Natural killer cell (primary cell): ENCODE data around the gene PIK3IP1. TPM values are rescaled to one million over a fixed set of nuclear protein-coding genes. Genes with fewer than 3 reads are reported as not detected.

Source experiments
- ATAC-seq, 3 donors: fragments of 150-1000 bp in 2 of 3; fragments of 200-7000 bp in 1 of 3; cut with Tn5 transposase; 1 replicate in 1 of 3; 2 replicates in 2 of 3; pipeline ENCODE4 v1.10.0; 2021; ENCODE audit warnings: mild to moderate bottlenecking in 2 of 3, moderate library complexity in 2 of 3
- DNase-seq, 2 donors: peaks; one replicate each; pipeline versions ENCODE4 v3.0.0 to v3.0.0-alpha.2; 2013 to 2021; ENCODE audit warnings: mixed read lengths in 1 of 2
- H3K27ac ChIP-seq: one replicate; pipeline ENCODE4 v1.5.1; 2013; ENCODE audit warnings: mild to moderate bottlenecking, low read length
- H3K27me3 ChIP-seq: one replicate; pipeline ENCODE4 v1.6.1; 2013; ENCODE audit warnings: low read length; ENCODE audit not compliant: control insufficient read depth, insufficient read depth
- H3K36me3 ChIP-seq: one replicate; pipeline ENCODE4 v1.6.1; 2013; ENCODE audit warnings: low read length; ENCODE audit not compliant: control insufficient read depth, insufficient read depth
- H3K4me1 ChIP-seq: one replicate; pipeline ENCODE4 v1.6.1; 2013; ENCODE audit warnings: low read length; ENCODE audit not compliant: control insufficient read depth, insufficient read depth
- H3K4me3 ChIP-seq: one replicate; pipeline ENCODE4 v1.5.1; 2013; ENCODE audit warnings: low read length
- H3K9me3 ChIP-seq: one replicate; pipeline ENCODE4 v1.6.1; 2013; ENCODE audit warnings: low read length; ENCODE audit not compliant: control insufficient read depth, insufficient read depth
- H3K27ac Mint-ChIP-seq, 2 donors: one replicate each; pipeline ENCODE4 v1.8.0; 2022; ENCODE audit warnings: mild to moderate bottlenecking in 2 of 2, mixed read lengths in 2 of 2, moderate library complexity in 1 of 2
- H3K27me3 Mint-ChIP-seq, 2 donors: one replicate each; pipeline ENCODE4 v1.8.0; 2022; ENCODE audit warnings: low read depth in 2 of 2, mixed read lengths in 2 of 2
- H3K36me3 Mint-ChIP-seq: one replicate; pipeline ENCODE4 v1.8.0; 2022; ENCODE audit warnings: mixed read lengths
- H3K4me1 Mint-ChIP-seq, 2 donors: one replicate each; pipeline ENCODE4 v1.8.0; 2022; ENCODE audit warnings: mixed read lengths in 2 of 2
- H3K4me3 Mint-ChIP-seq: one replicate; pipeline ENCODE4 v1.8.0; 2022; ENCODE audit warnings: mild to moderate bottlenecking, moderate library complexity, mixed read lengths
- H3K9me3 Mint-ChIP-seq, 2 donors: one replicate each; pipeline ENCODE4 v1.8.0; 2022; ENCODE audit warnings: mixed read lengths in 2 of 2
- WGBS: methylation state at CpG from one replicate; pipeline ENCODE4 v1.1.7; 2013; ENCODE audit warnings: missing lambda C conversion rate; ENCODE audit not compliant: insufficient coverage; 5-methylcytosine and 5-hydroxymethylcytosine counted together
- intact Hi-C: fragments of 100-400 bp; cut with micrococcal nuclease; formaldehyde crosslinking; loops from one replicate; pipeline ENCODE4 v1.14.2; 2022
- total RNA-seq, 4 donors: library from RNA; stranded (reverse); fragments of 120-200 nt in 1 of 4; gene quantifications; one replicate each; pipeline versions ENCODE4 v1.2.3 to v1.2.4, GENCODE V29; 2013 to 2022
- TF ChIP-seq, protein P1 (sequence below): fragments of 200-600 bp; IDR thresholded peaks from one replicate; pipeline ENCODE4 v1.8.0; 2022; ENCODE audit warnings: antibody characterized with exemption

Gene PIK3IP1
- total RNA-seq, 3 donors from 2014 or later (not counting 1 experiment from before 2014, with no cell fraction given): 132 to 180 (median 161) TPM

DNA sequence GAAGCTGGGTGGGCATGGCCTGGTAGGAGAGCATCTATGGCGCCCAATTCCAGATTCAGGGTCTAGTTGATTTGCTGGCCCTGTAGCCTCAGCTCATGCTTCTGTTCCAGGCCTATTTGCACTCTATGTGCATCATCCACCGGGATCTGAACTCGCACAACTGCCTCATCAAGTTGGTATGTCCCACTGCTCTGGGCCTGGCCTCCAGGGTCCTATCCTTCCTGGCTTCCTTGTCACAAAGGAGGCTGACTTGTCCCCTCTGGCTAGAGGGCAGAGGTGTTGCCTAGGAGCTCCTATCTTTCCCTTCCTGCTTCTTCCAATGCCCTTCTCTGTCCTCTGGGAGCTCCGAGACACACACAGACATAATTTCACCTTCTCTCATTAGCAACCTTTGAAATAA, 21.3 kb downstream of the PIK3IP1 start:
- WGBS: 99% methylated on average over 3 of the region's 4 CpGs
- Histone ChIP-seq H3K9me3 (no peaks in the 10 kb centered on the region), H3K36me3 (peaks cover 33% of the 10 kb centered on the region), H3K27me3 (no peaks in the 10 kb centered on the region), H3K4me1 (no peaks in the 10 kb centered on the region), H3K27ac (no peak overlapping the region), H3K4me3 (no peak overlapping the region)
- no peaks in the 10 kb centered on the region for H3K27me3 Mint-ChIP-seq
- H3K27ac Mint-ChIP-seq: peak overlapping the region in 1 of 2 donors; percentile 37
- peaks cover 0 to 8% of the 10 kb centered on the region in 2 donors for H3K4me1 Mint-ChIP-seq
- intact Hi-C loops: loop anchor here (5.0 kb wide), 1 partner anchor 164 kb away; the partner anchor contains the start of gene SELENOM
- DNase-seq: no peak
- H3K9me3 Mint-ChIP-seq: no peaks in the 10 kb centered on the region
- no peak for ATAC-seq
- TF ChIP-seq, protein P1, sequence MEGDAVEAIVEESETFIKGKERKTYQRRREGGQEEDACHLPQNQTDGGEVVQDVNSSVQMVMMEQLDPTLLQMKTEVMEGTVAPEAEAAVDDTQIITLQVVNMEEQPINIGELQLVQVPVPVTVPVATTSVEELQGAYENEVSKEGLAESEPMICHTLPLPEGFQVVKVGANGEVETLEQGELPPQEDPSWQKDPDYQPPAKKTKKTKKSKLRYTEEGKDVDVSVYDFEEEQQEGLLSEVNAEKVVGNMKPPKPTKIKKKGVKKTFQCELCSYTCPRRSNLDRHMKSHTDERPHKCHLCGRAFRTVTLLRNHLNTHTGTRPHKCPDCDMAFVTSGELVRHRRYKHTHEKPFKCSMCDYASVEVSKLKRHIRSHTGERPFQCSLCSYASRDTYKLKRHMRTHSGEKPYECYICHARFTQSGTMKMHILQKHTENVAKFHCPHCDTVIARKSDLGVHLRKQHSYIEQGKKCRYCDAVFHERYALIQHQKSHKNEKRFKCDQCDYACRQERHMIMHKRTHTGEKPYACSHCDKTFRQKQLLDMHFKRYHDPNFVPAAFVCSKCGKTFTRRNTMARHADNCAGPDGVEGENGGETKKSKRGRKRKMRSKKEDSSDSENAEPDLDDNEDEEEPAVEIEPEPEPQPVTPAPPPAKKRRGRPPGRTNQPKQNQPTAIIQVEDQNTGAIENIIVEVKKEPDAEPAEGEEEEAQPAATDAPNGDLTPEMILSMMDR: no peak
- H3K36me3 Mint-ChIP-seq: no peaks in the 10 kb centered on the region
- H3K4me3 Mint-ChIP-seq: no peak overlapping the region

- H3K9me3 ChIP-seq: no peaks in the 10 kb centered on the region
- H3K27ac ChIP-seq: no peak overlapping the region
- Mint-ChIP-seq H3K9me3 (no peaks in the 10 kb centered on the region), H3K27me3 (no peaks in the 10 kb centered on the region), H3K4me3 (no peak overlapping the region), H3K4me1 (peaks cover 0 to 8% of the 10 kb centered on the region in 2 donors), H3K36me3 (no peaks in the 10 kb centered on the region), H3K27ac (peak overlapping the region; percentile 18 to 66)
- TF ChIP-seq, protein P1: no peak
- H3K4me1 ChIP-seq: no peaks in the 10 kb centered on the region
- intact Hi-C loops: loop anchor here (5.0 kb wide), 1 partner anchor 163 kb away; the partner anchor contains the start of gene SELENOM
- H3K4me3 ChIP-seq: no peak overlapping the region
- WGBS: 94% methylated on average over 2 of the region's 3 CpGs
- ATAC-seq (no peak), DNase-seq (no peak)
- H3K36me3 ChIP-seq: peaks cover 29% of the 10 kb centered on the region
- no peaks in the 10 kb centered on the region for H3K27me3 ChIP-seq
These were observed 22.3 kb downstream of the PIK3IP1 start for GRCh38 chr22:31269892-31270579.

DNA sequence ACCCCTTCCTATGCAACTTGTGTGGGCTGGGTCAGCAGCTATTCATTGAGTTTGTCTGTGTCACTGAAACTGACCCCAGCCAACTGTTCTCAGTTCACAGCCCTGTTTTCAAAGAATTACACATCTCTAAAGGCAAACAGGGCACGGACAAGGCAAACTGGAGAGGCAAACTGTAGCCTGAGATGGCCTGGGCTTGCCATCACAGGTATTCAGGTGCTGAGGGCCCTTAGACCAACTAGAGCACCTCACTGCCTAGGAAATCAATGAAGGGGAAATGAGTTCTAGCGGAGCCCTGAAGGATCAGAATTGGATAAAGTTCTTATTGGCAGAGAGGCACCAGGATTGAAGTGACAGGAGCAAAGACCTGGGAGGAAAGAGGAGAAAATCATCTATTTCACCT, 24.0 kb downstream of the PIK3IP1 start:
- no peaks in the 10 kb centered on the region for H3K9me3 ChIP-seq
- H3K4me3 ChIP-seq: no peak overlapping the region
- no peak for DNase-seq
- H3K9me3 Mint-ChIP-seq: no peaks in the 10 kb centered on the region
- H3K27ac ChIP-seq: no peak overlapping the region
- peak overlapping the region in 1 of 2 donors; percentile 51 for H3K27ac Mint-ChIP-seq
- no peak overlapping the region for H3K4me3 Mint-ChIP-seq
- H3K27me3 Mint-ChIP-seq: no peaks in the 10 kb centered on the region
- 94% methylated on average over 2 of the region's 2 CpGs for WGBS
- H3K27me3 ChIP-seq: no peaks in the 10 kb centered on the region
- TF ChIP-seq, protein P1: no peak
- H3K36me3 ChIP-seq: peaks cover 24% of the 10 kb centered on the region
- H3K4me1 ChIP-seq: no peaks in the 10 kb centered on the region
- no peaks in the 10 kb centered on the region for H3K36me3 Mint-ChIP-seq
- no peak for ATAC-seq
- intact Hi-C loops: no loop called here
- H3K4me1 Mint-ChIP-seq: peaks cover 0 to 8% of the 10 kb centered on the region in 2 donors
